Measurements from ENCODE around the gene BRD4. TPM values are rescaled to one million over a fixed set of nuclear protein-coding genes. Genes with fewer than 3 reads are reported as not detected.

The BRD4 gene
- total and polyA plus RNA-seq, 10 of the 15 experiments (the other 5 are each of a cell fraction or from before 2014, with no cell fraction given) = 5.3 to 84.4 (median 11.8) TPM

- ATAC-seq (peak; percentile 6), FAIRE-seq (no peak), DNase-seq (ENCODE audit: low read depth, low spot score) (no peak)
- peak overlapping the region; percentile 68 for H3K27ac ChIP-seq (ENCODE audit: control insufficient read depth, insufficient read depth)
- CTCF ChIA-PET = interaction anchor here (1.1 to 1.7 kb wide), 5 partner anchors 11 to 132 kb away, joined by 3 to 7 read pairs (median 4); no protein-coding TSS in a partner anchor
- RAD21 ChIA-PET (ENCODE audit: unreplicated experiment) = interaction anchor here (0.8 to 2.0 kb wide), 4 partner anchors 38 to 92 kb away, joined by 3 to 15 read pairs (median 3); partner anchors contain the start of genes AKAP8 and BRD4
- SMC1A ChIA-PET (ENCODE audit: uncharacterized antibody, unreplicated experiment) = interaction anchor here (1.3 to 3.0 kb wide), 5 partner anchors 10 to 129 kb away, joined by 3 to 11 read pairs (median 10); partner anchors contain the start of gene AKAP8
- no peaks in the 10 kb centered on the region for H3K27me3 ChIP-seq (replicated peaks in 1 of 2; ENCODE audit: control insufficient read depth in 2 of 2, insufficient read depth in 2 of 2, low read length in 1 of 2)
- TF ChIP-seq BHLHE40 (IDR thresholded peaks at IDR 0.05; ENCODE audit: borderline replicate concordance in 1 of 2, low read depth in 2 of 2, low read length in 1 of 2) (peak in 1 of 2 experiments; percentile 37; a peak in 1 of 4 replicates), USF2 (IDR thresholded peaks at IDR 0.05; ENCODE audit: borderline replicate concordance, low read depth, low read length) (no peak), RUNX3 (IDR thresholded peaks at IDR 0.05; ENCODE audit: low read length) (peak; percentile 66)
- peaks cover 97% of the 10 kb centered on the region for H3K79me2 ChIP-seq (ENCODE audit: control insufficient read depth, insufficient read depth, low read length)
- no peak overlapping the region for H3K9ac ChIP-seq (ENCODE audit: control insufficient read depth, insufficient read depth, low read length)
- POLR2A ChIA-PET = interaction anchor here (0.9 to 2.5 kb wide), 4 partner anchors 30 to 92 kb away, joined by 3 to 9 read pairs (median 4); partner anchors contain the start of genes AKAP8 and BRD4
- peaks cover 2 to 8% of the 10 kb centered on the region in 2 experiments; a peak in 2 of 4 replicates for H3K36me3 ChIP-seq (ENCODE audit: control insufficient read depth in 2 of 2, insufficient read depth in 2 of 2, low read length in 1 of 2)
- peaks cover 25% of the 10 kb centered on the region for H4K20me1 ChIP-seq (ENCODE audit: control insufficient read depth, insufficient read depth)
- no peaks in the 10 kb centered on the region for H3K9me3 ChIP-seq (replicated peaks; ENCODE audit: control insufficient read depth, insufficient read depth, low read length)
- 0 out of 2 replicates have a peak overlapping the region, but pooled peaks have one; percentile 25 for H3K4me3 ChIP-seq
- 31% methylated on average over 10 of the region's 10 CpGs for WGBS (ENCODE audit: insufficient coverage, insufficient replicate concordance, low lambda C conversion rate, missing lambda C conversion rate)
- intact Hi-C loops (cut with micrococcal nuclease; ENCODE audit: unreplicated experiment) (no loop called here), in situ Hi-C loops (cut with MboI) (no loop called here)
- peak overlapping the region; percentile 62 for H3K4me2 ChIP-seq (ENCODE audit: control insufficient read depth, insufficient read depth)
- BruUV-seq (replicated peaks) = no TSS peak
- H2AFZ ChIP-seq (ENCODE audit: control insufficient read depth, low read depth, low read length) = no peak overlapping the region
- H3K4me1 ChIP-seq (ENCODE audit: control insufficient read depth, insufficient read depth, low read length) = peaks cover 83% of the 10 kb centered on the region
Observed at GRCh38 chr19:15287496-15287895, 44.8 kb downstream of the BRD4 start.
